ENCODE results near the gene ANXA9.

ANXA9 gene

DNA sequence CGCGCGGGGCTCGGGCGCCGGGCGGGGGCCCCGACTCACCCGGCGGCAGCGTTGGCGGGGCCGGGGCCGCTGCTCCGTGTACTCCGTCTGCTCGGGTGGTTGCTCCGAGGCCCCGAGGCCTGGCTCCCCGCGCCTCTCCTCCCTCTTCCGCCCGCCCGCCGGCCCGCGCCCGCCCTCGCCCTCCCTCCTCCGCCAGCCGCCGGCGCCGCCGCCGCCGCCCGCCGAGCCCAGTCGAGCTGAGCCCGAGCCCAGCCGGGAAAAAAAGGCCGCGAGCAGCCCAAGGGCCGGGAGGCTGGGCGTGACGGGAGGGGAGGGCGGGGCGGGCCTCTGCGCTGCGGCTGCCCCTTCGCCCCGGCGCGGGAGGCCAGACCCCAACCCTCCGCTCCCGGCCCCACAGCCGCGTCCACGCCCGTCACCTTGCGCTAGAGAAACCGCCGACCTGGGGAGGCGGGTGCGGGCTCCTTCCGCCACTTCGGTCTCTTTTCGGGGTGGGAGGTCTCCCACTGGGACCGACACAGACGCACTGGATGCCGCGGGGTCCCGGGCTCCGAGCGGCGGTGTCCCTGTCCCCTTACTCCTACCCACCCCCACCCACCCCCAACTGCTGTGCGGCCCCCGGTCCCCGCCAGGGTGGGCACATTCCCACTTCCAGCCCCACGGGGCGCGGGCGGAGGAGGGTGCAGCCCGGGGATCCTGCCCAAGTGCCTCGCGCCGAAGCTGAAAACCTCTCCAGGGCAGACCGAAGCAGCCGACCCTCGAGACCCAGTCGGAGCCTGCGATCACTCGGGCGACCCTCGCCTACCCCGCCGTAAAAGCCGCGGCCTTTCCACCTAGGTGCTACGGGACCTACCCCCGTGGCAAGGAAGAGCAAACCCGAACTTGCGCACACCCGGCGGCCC lies 7.3 kb upstream of the ANXA9 start, which contains the start of gene CERS2:
Gene CERS2 (minus strand): TSS at position 256 of the 899 bp plus-strand sequence. CDS start 5,745 bp downstream, outside the sequence.
- no peak for TF ChIP-seq CTCF (IDR thresholded peaks at IDR 0.05; ENCODE audit: insufficient read depth, low read depth, low read length, missing control alignments)
- H3K4me3 ChIP-seq (ENCODE audit: low read depth, low read length): peak within 1 kb of the TSS; percentile 78
- peak; percentile 81 for DNase-seq (ENCODE audit: low read depth)

DNA sequence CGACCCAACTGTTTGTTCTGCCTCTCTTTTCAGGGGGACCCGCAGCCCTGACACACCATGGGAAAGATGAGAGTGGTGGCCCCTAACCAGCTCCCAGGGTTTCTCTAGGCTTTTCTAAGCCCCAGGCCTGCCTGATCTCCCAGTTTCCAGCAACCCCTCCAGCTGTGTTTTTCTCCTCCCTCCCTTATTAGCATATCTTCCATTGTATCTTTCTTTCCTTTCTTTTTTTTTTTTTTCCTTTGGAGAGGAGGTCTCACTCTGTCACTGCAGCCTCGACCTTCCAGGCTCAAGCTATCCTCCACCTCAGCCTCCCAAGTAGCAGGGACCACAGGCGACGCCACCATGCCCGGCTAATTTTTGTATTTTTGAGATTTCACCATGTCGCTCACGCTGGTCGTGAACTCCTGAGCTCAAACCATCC lies 5.7 kb upstream of the ANXA9 start:
- TF ChIP-seq CTCF (IDR thresholded peaks at IDR 0.05; ENCODE audit: insufficient read depth, low read depth, low read length, missing control alignments): no peak
- no peak overlapping the region for H3K4me3 ChIP-seq (ENCODE audit: low read depth, low read length)
- no peak for DNase-seq (ENCODE audit: low read depth)

DNA sequence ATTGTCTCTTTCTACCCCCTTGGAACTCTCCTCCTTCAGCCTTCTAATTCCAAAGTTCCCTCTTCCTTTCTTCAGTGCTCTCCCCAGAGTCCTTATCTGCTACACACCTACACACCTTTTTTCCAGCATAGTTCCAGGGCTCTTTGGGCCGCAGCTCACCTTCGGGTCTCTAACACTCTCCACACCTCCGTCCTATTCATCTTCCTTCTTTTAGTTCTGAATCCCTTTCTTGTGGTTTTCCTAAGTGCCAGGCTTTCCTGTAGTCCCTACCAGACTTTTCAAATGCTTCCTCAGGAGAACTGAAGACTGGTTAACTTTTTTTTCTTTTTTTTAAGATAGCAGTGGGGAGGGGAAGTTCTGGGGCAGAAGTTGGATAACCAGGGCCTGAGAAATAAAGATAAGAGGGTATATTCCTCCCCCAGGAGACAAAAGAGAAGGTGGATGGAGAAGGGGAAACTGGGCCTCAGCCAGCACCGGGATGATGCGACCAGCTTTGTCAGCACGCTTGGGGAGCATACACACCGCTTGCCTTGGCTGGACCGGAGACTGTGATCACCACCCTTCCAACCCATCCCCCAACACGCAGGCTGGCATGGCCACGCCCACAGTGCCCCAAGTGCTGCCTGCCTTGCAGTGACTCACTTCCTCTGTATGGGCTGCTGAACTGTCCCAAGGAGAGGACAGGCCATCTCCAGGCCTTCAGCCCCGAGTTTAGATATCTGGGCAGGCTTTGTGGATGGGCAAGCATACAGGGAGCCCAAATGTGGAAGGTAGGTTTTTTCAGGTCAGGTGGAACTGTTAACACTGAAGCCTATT lies 5.0 kb upstream of the ANXA9 start:
- H3K4me3 ChIP-seq (ENCODE audit: low read depth, low read length): no peak overlapping the region
- TF ChIP-seq CTCF (IDR thresholded peaks at IDR 0.05; ENCODE audit: insufficient read depth, low read depth, low read length, missing control alignments): no peak
- peak; percentile 36 for DNase-seq (ENCODE audit: low read depth)

DNA sequence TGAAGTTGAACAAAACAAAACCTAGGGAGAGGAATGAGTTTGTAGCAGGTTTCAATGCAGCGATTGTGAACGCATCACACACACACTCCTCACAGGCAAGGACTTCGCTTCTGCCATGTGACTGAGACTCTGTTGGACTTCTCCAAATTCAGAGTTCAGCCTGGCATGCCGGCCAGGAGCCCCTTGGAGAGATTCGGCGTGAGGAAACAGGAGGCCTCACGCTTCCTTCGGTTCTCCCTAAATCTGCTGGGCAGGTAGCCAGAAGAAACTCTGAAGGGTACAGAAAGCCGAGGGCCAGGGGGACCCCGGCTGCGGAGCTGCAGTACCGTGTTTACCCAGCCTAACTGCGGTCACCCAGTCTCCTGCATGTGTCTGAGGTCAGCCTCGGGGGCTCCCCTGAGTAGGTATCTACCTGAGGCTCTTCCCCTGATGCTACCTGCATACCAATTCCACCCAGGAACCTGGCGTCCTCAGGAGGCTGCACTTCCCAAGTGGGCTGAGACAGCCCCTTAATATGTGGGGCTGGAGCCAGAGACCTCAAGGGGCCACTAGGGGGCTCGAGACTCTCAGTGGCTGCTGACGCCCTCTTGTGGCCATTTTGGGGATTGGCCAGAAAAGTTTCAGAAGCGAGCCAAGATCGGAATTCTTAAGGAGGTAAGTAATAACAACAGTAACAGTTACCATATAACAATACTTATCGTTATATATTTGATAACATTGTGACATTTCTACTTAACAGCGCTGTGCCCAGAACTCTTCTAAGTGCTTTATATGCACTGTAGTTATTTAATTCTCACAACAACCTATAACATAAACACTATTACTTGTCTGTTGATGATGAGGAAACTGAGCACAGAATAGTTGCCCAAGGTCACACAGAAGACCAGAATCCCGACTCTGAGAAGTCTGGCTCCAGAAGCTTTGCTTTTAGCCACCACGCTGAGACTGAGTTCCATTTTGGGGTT lies 2.7 kb upstream of the ANXA9 start:
- peak; percentile 100 for TF ChIP-seq CTCF (IDR thresholded peaks at IDR 0.05; ENCODE audit: insufficient read depth, low read depth, low read length, missing control alignments)
- no peak overlapping the region; the same call in 1 of the 2 replicates for H3K4me3 ChIP-seq (ENCODE audit: low read depth, low read length)
- DNase-seq (ENCODE audit: low read depth): peak; percentile 92

GRCh38 chr1:150981177-150981804 lies 801 bp upstream of the ANXA9 start:
- no peak for DNase-seq (ENCODE audit: low read depth)
- no peak for TF ChIP-seq CTCF (IDR thresholded peaks at IDR 0.05; ENCODE audit: insufficient read depth, low read depth, low read length, missing control alignments)
- H3K4me3 ChIP-seq (ENCODE audit: low read depth, low read length): no peak overlapping the region
